ENCODE results near the gene ADAMTS17. TPM values are rescaled to one million over a fixed set of nuclear protein-coding genes. Genes with fewer than 3 reads are reported as not detected.

ADAMTS17 gene
- total RNA-seq, 1 experiment from 2014 or later, result 7.7 TPM

GRCh38 chr15:100269831-100270230 lies 71.9 kb downstream of the ADAMTS17 start:
- H3K27ac Mint-ChIP-seq (ENCODE audit: low read depth, unreplicated experiment), result no peak overlapping the region
- DNase-seq (ENCODE audit: unreplicated experiment), result no peak
- H3K4me3 Mint-ChIP-seq (ENCODE audit: unreplicated experiment), result no peak overlapping the region
- POLR2A ChIA-PET, result no interaction called here
- no peaks in the 10 kb centered on the region for H3K4me1 Mint-ChIP-seq (ENCODE audit: insufficient read depth, unreplicated experiment)
- intact Hi-C loops (cut with micrococcal nuclease), result no loop called here
- peaks cover 37% of the 10 kb centered on the region for H3K27me3 Mint-ChIP-seq (ENCODE audit: insufficient read depth, unreplicated experiment)
- no peaks in the 10 kb centered on the region for H3K36me3 Mint-ChIP-seq (ENCODE audit: insufficient read depth, unreplicated experiment)
- CTCF ChIA-PET, result no interaction called here
- TF ChIP-seq, protein P1, sequence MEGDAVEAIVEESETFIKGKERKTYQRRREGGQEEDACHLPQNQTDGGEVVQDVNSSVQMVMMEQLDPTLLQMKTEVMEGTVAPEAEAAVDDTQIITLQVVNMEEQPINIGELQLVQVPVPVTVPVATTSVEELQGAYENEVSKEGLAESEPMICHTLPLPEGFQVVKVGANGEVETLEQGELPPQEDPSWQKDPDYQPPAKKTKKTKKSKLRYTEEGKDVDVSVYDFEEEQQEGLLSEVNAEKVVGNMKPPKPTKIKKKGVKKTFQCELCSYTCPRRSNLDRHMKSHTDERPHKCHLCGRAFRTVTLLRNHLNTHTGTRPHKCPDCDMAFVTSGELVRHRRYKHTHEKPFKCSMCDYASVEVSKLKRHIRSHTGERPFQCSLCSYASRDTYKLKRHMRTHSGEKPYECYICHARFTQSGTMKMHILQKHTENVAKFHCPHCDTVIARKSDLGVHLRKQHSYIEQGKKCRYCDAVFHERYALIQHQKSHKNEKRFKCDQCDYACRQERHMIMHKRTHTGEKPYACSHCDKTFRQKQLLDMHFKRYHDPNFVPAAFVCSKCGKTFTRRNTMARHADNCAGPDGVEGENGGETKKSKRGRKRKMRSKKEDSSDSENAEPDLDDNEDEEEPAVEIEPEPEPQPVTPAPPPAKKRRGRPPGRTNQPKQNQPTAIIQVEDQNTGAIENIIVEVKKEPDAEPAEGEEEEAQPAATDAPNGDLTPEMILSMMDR (IDR thresholded peaks at IDR 0.05; ENCODE audit: unreplicated experiment), result no peak
- H3K9me3 Mint-ChIP-seq (ENCODE audit: unreplicated experiment), result peaks cover 16% of the 10 kb centered on the region
- BruUV-seq (replicated peaks), result no TSS peak

DNA sequence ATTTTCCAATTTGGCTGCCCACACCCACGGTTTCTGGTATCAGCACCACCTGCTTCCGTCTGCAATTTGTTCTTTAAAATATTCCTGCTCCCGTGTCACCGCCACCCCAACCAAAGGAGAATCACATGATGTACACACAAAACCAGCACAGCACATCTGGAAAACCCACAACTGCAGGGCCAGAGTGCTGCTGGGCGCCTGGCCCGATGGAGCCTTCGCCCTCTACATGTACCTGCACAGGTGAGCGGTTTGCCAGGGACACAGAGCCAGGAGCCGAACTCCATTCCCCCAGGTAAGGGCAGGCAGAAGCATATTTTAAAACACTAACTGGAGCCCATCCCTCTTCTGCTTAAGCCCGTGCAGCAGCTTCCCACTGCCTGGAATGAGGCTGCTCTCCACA lies 75.6 kb downstream of the ADAMTS17 start:
- TF ChIP-seq, protein P1 (IDR thresholded peaks at IDR 0.05; ENCODE audit: unreplicated experiment), result no peak
- intact Hi-C loops (cut with micrococcal nuclease), result no loop called here
- Mint-ChIP-seq H3K36me3 (ENCODE audit: insufficient read depth, unreplicated experiment) (no peaks in the 10 kb centered on the region), H3K4me3 (ENCODE audit: unreplicated experiment) (no peak overlapping the region), H3K4me1 (ENCODE audit: insufficient read depth, unreplicated experiment) (no peaks in the 10 kb centered on the region), H3K9me3 (ENCODE audit: unreplicated experiment) (peaks cover 7% of the 10 kb centered on the region), H3K27me3 (ENCODE audit: insufficient read depth, unreplicated experiment) (peaks cover 34% of the 10 kb centered on the region), H3K27ac (ENCODE audit: low read depth, unreplicated experiment) (no peak overlapping the region)
- no peak for DNase-seq (ENCODE audit: unreplicated experiment)
- POLR2A ChIA-PET, result no interaction called here
- CTCF ChIA-PET, result interaction anchor here (0.6 kb wide), 1 partner anchor 266 kb away, joined by 4 read pairs; no protein-coding TSS in a partner anchor
- BruUV-seq (replicated peaks), result no TSS peak

GRCh38 chr15:100265641-100266035 lies 76.1 kb downstream of the ADAMTS17 start:
- ChIA-PET CTCF (no interaction called here), POLR2A (no interaction called here)
- TF ChIP-seq, protein P1 (IDR thresholded peaks at IDR 0.05; ENCODE audit: unreplicated experiment), result no peak
- Mint-ChIP-seq H3K4me1 (ENCODE audit: insufficient read depth, unreplicated experiment) (no peaks in the 10 kb centered on the region), H3K4me3 (ENCODE audit: unreplicated experiment) (no peak overlapping the region), H3K27me3 (ENCODE audit: insufficient read depth, unreplicated experiment) (peaks cover 34% of the 10 kb centered on the region), H3K9me3 (ENCODE audit: unreplicated experiment) (peaks cover 2% of the 10 kb centered on the region), H3K27ac (ENCODE audit: low read depth, unreplicated experiment) (no peak overlapping the region), H3K36me3 (ENCODE audit: insufficient read depth, unreplicated experiment) (no peaks in the 10 kb centered on the region)
- intact Hi-C loops (cut with micrococcal nuclease), result no loop called here
- DNase-seq (ENCODE audit: unreplicated experiment), result no peak
- BruUV-seq (replicated peaks), result no TSS peak

DNA sequence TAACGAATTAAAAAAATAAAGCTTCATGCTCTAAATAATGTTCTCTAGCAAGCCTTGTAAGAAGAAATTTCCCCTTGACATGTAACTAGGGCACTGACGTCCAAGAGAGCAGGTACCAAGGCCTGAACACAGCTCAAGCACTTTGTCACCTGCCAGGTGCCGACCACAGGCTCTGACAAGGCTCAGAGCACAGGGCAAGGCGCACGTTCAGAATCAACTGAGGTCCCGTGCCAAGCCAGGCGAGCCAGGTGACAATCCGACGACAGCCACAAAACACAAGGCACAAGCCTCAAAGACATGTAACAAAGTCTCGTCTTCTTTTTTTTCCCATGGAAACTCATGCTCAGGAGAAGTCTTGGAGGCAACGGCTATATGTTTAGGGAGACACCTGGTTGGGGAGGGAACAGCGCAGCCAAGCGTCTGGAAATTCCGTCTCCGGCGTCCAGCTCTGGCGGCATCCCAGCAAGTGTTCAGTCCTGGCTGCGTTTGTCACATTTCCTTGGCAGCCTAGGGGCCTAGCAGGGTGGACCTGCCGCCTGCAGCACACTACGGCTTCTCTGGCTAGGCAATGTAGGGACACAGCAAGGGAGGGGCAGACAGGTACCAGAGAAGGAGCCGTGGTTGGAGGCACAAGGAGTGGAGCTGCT lies 76.7 kb downstream of the ADAMTS17 start:
- no TSS peak for BruUV-seq (replicated peaks)
- DNase-seq (ENCODE audit: unreplicated experiment), result no peak
- TF ChIP-seq, protein P1 (IDR thresholded peaks at IDR 0.05; ENCODE audit: unreplicated experiment), result no peak
- Mint-ChIP-seq H3K9me3 (ENCODE audit: unreplicated experiment) (no peaks in the 10 kb centered on the region), H3K4me3 (ENCODE audit: unreplicated experiment) (no peak overlapping the region), H3K36me3 (ENCODE audit: insufficient read depth, unreplicated experiment) (no peaks in the 10 kb centered on the region), H3K4me1 (ENCODE audit: insufficient read depth, unreplicated experiment) (no peaks in the 10 kb centered on the region), H3K27me3 (ENCODE audit: insufficient read depth, unreplicated experiment) (peaks cover 31% of the 10 kb centered on the region), H3K27ac (ENCODE audit: low read depth, unreplicated experiment) (no peak overlapping the region)
- intact Hi-C loops (cut with micrococcal nuclease), result no loop called here
- ChIA-PET POLR2A (no interaction called here), CTCF (no interaction called here)

Measured in MCF 10A (cell line).